ENCODE results near the gene NEU4.
"Not testable (repeated sequence)": the region's sequence is repeated elsewhere in the genome, so short reads cannot be mapped to it uniquely, and the experiment has no call there.

Gene NEU4

DNA sequence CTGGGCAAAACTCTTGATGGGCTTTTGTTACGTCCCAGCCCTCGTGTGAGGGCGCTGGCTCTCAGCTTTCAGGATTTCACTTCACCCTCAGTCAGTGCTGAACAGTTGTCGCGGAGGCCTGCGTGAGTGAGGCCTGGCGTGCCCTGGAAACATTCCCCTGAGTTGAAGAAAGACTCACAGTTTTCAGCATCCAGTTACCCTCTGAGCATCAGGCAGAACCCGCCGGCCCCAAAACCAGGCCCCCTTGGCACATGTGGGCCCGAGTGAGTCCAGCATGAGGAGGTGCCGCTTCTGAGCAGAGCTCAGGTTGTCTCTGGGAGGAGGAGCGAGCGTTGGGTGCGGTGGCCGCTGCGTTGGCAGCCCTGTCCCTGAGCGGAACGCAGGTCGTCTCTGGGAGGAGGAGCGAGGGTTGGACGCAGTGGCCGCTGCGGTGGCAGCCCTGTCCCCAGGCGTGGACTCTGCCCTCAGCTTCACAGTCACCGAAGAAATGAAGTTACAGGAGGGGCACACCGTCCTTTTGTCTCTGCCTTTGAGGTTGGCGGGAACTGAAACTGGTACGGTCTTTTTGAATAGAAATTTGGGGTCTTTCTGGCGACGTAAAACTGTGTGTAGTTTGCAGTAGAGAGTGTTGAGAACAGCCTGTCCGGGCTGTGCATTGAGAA lies at the start of gene NEU4:
NEU4 (plus strand) TSS at position 473 of the 662 bp plus-strand sequence. CDS start 5,292 bp downstream, outside the sequence.
- no peak for DNase-seq

GRCh38 chr2:241759893-241760292 lies 49.1 kb upstream of the NEU4 start:
- not testable (repeated sequence) for DNase-seq

DNA sequence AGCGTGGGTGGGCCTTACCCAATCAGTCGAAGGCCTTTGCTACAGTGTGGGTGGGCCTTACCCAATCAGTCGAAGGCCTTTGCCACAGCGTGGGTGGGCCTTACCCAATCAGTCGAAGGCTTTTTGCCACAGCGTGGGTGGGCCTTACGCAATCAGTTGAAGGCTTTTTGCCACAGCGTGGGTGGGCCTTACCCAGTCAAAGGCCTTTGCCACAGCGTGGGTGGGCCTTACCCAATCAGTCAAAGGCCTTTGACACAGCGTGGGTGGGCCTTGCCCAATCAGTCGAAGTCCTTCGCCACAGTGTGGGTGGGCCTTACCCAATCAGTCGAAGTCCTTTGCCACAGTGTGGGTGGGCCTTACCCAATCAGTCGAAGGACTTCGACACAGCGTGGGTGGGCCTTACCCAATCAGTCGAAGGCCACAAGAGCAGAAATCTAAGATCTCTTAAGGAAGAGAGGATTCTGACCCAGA lies 48.7 kb upstream of the NEU4 start:
- no peak for DNase-seq

DNA sequence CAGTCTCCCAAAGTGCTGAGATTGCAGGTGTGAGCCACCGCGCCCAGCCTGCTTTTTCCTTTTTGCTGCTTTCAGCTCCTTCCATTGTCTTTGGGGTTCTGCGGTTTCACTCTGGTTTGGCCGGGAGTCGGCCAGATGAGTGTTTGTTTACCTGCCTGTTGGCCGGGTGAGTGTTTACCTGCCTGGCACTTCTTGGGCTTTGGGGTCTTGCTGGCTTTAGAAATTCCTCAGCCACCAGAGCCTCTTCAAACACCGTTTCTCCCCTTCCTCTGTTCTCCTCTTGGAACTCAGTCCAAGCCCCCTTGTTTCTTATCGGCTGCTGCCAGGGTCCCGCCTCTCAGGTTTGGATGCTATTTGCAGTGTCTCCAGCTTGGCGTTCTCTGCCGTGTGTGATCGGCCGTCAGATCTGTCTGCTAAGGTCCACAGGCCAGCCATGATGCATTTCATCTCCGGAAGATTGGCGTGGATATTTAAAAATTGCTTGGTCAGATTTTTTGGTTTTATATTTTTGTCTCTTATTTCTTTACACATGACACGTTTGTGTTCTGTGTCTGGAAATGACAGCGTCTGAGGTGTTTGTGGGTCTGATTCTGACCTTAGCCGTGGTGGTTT lies 46.6 kb upstream of the NEU4 start:
- DNase-seq = no peak

- DNase-seq = no peak
These were observed 46.0 kb upstream of the NEU4 start for GRCh38 chr2:241762933-241763369.

- no peak for DNase-seq
These were observed 45.3 kb upstream of the NEU4 start for GRCh38 chr2:241763551-241764274.

DNA sequence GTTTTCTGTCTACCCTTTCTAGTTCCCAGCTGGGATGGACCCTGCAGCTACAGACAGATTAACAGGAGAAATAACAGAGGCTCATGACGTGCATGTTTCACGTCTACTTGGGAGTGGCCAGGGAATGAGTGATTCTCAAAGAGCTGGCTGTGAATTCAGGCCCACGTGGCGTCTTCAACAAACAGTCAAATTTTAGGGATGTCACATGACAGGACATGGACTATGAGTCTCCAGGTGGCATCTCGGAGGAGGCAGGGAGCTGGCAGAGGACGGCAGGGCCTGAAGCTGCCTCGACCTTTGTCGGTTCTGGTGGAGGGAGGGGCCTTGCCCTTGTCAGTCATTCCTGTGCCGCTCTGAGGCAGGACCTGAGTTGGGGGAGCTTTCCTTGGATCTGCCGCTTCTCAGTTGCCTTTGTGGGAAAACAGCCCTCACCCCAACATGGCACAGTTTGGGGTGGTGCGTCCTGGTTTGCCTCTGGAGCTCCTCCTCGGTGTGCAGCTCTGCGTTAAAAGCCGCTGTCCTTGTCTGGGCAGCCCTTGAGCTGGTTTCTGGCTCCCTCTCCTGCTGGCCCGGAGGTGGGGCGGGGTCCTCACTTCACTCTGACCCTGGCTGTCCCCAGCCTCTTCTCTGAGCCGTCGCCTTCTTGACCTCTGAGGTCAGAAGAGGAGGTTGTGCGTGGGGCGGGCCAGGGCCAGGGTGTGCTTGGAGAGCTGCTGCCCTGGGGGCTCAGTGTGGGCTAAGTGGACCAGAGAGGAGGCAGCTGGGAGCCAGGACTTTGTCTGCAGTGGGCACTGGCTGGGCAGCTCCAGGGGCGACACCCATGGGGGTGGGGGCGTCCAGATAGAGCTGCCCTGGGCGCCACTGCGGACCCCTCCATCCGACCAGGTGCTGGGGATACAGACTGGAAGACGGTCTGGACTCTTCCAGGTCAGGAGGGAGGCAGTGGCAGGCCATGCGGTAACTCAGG lies 44.4 kb upstream of the NEU4 start:
- DNase-seq = no peak

- no peak for DNase-seq
These were observed 41.3 kb upstream of the NEU4 start for GRCh38 chr2:241767464-241768250.

DNA sequence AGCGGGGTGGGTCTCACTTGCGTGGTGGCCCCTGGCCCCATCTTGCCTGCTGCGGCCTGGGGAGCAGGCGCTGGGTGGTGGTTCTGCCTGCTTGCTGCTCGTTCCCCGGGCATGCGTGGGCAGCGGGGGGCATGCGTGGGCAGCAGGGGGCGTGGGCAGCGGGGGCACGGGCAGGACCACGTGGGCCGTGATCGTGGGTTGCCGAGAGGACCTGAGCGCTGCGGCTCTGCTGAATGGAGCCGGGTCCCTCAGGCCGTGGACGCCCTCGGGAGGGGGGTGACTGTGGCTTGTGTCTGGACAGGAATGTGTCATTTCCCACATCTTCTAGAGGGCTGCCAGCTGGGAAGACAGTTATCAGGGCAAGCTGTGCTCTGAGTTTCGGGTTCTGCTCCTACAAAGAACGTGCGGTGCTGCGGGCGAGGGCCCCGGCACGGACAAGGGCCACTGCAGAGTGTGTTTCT lies 40.7 kb upstream of the NEU4 start:
- DNase-seq = no peak

- no peak for DNase-seq
These were observed 40.1 kb upstream of the NEU4 start for GRCh38 chr2:241768850-241769249.

GRCh38 chr2:241769819-241770184 lies 39.2 kb upstream of the NEU4 start:
- DNase-seq = no peak

GRCh38 chr2:241770185-241770935 lies 38.6 kb upstream of the NEU4 start:
- no peak for DNase-seq

DNA sequence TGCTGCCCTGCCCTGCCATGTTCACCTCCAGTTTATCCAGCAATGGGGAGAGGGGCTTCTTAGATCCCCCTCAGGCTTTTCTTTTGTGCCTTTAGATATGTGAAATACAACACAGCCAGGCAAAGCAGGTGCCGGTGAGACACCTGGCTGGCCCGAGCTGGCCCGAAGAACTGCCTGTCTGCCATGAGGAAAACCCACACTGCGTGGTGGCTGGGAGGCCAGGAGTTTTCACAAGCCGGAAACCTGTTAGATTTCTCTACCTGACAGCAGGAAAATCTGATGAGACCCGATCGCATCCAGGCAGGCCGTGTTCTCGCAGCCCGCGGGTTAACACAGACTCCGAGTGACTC lies 38.1 kb upstream of the NEU4 start:
- no peak for DNase-seq

DNA sequence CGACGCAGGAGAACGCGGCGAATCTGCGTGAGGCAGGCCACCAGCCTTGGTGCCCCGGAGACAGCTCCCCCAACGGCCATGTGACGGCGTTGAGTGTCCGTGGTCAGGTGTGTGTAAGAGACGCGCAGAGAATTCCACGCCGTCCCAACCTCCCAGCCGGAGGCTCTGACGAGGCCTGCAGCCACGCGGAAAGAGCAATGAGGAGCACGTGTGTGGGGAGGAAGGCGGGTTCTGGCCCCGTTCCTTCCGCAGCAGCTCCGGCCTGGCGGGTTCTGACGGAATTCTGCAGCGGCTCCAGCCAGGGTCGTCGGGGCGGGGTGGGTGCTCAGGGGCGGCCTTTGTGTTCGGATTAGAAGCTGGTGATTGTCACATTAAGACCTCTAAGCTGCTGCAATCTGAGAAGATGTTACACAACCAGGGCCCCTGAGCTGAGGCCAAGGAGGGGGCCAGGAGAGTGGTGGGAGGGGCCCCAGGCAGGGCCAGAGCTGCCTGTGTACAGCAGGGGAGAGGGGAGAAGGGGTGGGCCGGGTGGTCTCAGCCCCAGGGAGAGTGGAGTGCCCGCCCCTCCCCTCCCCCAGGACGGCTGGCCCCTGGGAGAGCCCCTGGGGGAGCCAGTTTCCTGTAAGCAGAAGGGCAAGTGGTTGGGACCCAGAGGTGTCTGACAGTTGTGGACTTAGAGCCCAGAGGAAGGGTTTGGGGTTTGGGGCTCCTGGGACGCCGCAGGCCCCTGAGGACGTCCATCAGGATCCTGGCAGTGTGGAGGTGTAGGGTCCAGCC lies 37.5 kb upstream of the NEU4 start:
- DNase-seq = peak; percentile 97

DNA sequence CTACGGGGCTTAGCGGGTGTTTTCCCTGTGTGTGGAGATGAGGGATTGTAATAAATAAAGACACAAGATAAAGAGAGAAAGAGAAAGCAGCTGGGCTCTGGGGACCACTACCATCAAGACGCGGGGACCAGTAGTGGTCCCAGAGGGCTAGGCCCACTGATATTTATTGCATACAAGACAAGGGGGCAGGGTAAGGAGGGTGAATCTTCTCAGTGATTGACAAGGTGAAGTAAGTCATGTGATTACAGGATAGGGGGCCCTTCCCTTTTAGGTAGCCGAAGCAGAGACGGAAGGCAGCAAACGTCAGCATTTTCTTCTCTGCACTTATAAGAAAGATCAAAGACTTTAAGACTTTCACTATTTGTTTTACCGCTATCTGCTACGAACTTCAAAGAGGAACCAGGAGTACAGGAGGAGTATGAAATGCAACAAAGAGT lies 36.9 kb upstream of the NEU4 start:
- peak; percentile 86 for DNase-seq

- no peak for DNase-seq
These were observed 35.2 kb upstream of the NEU4 start for GRCh38 chr2:241773511-241774418.

- DNase-seq = no peak
These were observed 34.4 kb upstream of the NEU4 start for GRCh38 chr2:241774419-241775222.
